Measurements from ENCODE around the gene KPNB1.

The KPNB1 gene

DNA sequence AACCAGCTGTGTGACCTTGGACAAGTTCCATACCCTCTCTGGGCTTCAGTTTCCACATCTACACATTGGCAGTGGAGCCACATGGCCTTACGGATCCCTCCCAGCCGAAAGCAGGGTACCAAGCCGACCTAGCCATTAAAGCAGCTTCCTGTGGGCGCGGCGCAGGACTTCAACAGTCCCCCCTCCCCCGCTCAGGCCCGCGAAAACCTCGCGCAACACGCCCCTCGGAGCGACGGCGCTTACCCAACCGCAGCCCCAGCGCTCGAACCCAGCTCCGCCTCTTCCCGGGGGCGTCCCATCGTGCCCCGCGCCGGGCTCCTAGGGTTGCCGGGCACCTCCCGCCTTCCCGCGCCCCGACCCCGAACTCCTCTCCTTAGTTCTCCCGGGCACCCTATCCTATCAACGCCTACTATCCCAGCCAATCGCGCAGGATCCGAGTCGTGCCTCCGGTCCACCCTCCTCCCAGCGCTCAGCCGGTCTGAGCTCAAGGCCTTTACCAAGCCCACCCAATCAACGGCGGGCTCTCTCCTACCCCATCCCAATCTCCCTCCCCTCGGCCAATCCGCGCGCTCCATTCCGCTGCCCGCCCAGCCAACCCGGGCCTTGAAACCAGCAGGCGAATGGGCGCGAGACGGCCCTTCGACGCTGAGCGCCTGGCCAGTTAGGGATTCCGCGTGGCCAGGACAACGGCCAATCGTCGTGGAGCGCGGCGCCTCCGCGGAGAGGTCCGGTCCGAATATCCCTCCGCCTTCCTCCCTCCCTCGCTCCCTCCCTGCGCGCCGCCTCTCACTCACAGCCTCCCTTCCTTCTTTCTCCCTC lies at the start of gene KPNB1:
TSS of gene KPNB1 (plus strand) at position 767 of the 819 bp plus-strand sequence. CDS start 326 bp downstream, outside the sequence.
- DNase-seq = peak; percentile 99

DNA sequence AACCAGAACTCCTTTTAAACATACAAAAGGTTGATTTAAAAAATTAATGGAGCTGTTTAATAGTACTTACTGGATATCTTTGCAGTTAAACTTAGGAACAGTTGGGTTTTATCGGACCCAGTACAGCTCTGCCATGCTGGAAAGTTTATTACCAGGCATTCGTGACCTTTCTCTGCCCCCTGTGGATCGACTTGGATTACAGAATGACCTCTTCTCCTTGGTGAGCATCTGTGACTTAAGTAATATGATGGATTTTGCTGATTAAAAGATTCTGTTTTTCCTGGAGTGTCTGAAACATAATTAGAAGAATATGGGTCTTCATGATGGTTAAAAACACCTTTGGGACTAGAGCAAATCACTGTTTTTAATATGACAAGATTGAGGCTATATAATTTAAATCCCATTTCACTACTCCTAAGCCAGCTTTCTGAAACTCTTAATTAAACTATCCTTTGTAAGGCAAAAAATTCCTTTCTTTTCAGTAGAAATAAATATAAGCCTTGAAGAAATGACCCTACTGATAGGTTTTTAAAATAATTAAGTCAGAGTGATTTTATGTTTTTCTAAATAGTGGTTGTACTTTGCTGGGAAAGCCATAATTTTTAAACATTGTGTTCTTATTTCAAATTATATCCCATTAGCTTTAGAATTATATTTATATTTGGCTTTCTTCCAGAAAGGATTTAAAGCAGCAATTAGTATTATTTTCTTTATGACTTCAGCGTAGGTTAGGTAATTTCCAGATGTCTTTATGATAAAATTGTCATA lies 45.7 kb upstream of the KPNB1 start:
- no peak for DNase-seq

DNA sequence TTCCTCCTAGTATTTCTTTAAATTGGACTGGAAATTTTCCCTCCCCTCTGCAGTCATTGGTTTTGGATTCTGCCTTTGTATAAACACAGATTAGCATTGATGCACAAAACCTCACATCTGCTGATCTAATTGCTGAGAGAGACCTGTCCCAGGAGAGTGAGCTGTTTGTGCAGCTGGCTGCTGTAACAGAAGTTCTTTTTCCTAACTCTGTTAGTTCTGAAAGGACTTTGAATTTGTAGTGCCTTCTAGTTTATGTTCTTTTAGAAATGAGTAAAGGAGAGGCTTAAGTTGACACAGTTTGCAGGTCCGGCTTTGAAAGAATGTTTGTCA lies 45.2 kb upstream of the KPNB1 start:
- DNase-seq = no peak

DNA sequence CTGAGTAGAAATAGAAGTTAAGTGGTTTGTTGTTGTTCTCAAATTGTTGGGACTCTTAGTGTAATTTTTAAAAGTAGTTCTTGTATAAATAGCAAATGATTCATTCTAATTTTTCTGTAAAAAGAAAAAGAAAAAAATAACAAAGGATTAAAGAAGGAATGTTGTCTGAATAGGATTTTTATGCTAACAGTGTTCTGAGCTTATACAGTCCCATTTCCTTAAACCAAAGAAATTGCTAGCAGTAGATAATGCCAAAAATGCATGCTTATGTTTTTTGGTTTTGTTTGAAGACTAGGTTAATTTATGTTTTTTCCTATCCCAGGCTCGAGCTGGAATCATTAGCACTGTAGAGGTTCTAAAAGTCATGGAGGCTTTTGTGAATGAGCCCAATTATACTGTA lies 44.7 kb upstream of the KPNB1 start:
- no peak for DNase-seq

DNA sequence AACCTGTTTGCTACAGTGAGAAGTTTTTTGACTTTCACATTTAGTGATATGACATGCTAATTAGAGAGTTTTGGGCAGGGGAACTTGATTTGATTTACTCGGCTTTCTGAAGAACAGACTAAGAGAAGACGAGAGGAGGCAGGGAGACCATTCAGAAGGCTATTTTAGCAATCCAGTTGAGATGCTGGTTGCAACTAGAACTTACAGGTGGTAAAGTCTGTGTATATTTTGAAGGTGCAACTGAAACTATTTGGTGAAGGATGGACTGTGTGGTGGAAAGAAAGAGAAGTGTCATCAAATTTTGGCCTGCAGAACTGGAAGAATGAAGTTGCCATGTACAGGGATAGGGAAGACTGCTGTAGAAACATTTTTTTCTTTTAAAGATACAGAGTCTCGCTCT lies 42.2 kb upstream of the KPNB1 start:
- DNase-seq = no peak

DNA sequence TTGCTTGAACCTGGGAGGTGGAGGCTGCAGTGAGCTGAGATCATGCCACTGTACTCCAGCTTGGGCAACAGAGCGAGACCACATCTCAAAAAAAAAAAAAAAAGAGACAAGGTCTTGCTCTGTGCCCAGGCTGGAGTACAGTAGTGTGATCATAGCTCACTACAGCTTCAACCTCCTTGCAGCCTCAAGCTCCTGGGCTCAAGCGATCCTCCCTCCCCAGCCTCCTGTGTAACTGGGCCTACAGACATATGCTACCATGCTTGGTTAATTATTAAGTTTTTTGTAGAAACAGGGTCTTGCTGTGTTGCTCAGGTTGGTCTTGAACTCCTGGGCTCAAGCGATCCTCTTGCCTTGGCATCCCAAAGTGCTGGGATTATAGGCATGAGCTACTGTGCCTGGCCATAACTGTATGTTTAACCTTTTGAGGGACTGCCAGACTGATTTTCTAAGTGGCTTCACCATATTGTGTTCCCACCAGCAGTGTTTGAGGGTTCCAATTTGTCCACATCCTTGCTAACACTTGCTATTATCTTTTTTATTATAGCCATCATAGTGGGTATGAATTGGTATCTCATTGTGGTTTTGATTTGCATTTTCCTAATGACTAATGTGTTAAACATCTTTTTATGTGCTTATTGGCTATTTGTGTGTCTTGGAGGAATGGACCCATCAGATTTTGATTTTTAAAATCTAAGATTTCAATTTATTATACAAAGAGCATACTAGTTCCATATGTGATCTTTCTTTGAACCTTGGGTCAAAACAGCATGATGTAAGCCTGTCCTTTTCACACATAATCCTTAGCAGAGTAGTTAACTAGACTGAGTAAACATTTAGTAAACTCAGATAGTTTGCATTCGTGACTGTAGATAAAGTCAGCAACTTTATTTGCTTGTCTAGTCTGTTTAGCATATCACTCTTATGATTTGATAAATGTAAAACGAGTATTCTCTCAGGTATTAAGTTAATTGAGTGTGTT lies 38.1 kb upstream of the KPNB1 start:
- no peak for DNase-seq

DNA sequence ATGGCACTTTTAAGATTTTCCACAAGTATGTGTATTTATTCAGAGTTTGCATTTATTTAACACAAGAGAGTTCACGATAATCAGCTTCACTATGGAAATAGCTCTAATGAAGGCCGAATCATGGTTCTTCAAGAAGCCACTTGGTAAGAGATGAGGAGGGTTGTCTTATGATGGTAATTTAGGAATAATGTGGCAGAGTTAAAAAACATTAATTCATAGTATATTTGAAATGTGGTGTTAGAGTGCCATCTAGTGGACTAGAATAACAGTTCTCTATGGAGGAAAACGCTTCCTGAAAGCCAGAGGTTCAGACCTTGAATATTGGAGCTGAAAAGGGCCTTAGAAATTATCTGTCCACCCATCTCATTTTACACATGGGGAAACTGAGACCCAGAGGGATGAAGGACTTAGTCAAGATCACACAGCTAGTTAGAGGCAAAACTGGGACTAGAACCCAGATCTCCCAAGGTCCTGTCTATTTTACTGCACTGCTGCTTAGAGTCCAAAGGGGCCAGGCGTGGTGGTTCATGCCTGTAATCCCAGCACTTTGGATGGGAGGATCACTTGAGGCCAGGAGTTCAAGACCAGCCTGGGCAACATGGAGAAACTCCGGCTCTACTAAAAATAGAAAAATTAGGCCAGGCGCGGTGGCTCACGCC lies 33.8 kb upstream of the KPNB1 start:
- no peak for DNase-seq

DNA sequence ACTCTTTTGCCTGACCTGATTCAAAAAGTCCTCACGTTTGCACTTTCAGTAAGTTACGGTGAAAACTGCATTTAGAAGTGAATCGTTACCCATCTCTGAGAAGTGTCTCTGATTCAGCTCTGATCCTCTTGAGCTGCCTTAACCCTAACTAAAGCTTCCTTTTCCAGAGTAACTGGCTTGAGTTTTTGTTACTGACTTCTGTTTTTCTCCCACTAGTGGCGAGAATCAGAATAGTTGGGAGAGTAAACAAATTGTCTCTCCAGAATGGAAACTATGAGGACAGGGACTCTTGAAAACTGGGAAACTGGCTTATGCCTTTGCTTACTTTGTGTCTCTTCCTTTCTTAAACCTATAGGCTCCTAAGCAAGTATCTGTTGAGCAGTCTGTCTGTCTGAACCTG lies 31.3 kb upstream of the KPNB1 start:
- no peak for DNase-seq

DNA sequence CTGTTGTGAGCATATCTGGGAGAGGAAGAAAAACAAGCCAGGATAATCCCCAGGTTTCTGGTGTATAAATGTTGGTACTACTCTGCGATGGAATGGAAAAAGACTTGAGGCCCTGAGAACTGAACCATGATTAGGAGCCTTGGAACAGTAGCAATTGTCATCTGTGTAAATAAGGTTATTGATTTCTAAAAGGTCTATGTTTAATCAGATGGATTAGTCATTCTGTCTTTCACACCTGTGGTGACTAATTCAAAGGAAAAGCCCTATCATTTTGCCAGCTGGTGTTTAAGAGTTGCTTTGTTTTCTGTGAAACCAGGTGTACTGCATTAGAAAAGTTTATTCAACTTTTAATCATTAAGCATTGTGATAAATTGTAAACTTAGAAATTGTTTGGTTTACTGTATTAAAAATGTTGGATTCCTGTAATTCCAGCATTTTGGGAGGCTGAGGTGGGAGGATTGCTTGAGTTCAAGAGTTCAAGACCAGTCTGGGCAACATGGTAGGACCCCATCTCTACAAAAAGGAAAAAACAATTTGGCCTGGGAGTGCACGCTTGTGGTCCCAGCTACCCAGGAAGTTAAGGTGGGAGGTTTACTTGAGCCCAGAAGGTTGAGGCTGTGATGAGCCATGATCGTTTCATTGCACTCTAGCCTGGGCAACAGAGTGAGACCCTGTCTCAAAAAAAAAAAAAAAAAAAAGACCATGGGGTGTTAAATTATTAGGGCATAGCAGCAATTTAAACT lies 29.0 kb upstream of the KPNB1 start:
- no peak for DNase-seq

DNA sequence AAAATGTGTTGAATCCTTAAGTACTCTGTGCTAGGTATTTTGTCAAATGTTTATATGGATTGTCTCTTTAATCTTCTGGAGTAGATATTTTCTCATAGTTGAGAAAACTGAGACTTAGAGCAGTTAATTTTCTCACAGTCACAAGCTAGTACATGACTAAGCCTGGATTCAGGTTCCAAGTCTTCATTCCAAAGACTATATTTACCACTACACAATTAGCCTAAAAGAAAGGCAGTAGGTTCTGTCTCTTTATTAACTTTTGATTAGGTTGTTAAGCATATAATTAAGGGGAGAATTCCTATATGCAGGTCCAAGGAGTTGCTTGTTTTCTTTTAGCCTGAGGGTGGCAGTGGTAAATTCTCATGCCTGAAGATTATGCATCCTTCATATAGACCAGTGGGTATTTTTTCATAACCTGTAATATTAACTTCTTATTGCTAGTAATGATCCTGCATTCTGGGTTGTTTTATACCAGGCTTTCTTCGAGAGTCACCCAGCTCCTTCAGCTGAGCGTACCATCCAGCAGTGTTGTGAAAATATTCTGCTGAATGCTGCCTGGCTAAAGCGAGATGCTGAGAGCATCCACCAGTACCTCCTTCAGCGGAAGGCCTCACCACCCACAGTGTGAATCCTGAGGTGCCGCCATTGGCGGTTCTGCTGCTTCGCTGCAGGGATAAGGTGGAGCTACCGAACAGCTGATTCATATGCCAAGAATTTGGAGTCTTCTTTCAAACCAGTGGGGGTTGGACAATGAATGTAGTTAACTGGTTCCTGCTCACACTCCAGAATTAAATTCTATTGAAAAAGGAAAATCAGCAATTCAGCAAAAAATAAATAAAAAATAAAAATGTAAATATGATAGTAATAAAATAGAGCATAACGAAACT lies 28.2 kb upstream of the KPNB1 start:
- DNase-seq = no peak

DNA sequence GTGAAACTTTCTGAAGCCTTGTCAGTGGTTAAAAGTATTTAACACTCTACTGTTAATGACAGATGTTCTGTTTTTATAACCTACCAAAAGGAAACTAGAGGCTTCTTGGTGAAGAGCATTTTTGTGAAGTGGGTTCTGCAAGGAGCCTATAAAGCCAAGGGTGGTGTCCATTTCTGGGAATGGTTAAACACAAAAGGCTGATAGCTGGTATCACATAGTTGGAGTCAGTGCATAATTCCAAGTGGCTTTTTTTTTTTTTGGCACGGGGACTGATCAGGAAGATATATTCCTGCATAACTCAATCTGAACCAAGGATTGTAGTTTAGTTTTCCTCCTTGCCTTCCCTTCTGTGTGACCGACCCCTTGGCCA lies 27.6 kb upstream of the KPNB1 start:
- no peak for DNase-seq

DNA sequence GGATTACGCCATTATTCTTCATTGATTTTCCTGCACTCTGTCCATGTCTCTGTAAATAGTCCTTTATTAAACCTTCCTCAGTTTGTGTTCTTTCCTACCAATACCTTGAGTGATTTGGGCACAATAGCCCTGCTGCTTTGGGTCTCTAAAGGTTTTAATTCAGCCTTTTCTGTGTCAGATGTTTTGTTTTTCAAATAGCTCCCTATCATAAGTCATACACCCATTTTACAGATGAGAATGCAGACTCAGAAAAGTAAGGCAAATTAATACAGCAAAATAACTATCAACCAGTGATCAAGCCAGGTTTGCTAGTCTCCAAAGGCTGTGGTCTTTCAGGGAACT lies 25.0 kb upstream of the KPNB1 start:
- DNase-seq = no peak

DNA sequence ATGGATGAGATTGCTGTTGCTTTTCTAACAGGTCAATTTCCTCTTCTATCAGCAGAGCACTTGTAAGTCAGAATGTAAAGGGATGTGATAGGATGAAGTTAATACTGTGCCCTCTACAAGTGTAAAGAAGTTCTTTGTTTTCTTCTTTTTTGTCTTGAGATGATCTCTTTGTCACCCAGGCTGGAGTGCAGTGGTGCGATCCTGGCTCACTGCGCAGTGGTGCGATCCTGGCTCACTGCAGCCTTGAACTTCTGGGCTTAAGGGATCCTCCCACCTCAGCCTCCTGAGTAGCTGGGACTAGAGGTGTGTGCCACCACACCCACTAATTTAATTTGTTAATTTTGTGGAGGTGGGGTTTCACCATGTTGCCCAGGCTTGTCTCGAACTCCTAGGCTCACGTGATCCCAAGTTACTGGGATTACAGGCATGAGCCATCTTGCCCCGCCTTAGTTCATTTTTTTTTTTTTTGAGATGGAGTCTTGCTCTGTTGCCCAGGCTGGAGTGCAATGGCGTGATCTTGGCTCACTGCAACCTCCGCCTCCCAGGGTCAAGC lies 21.6 kb upstream of the KPNB1 start:
- DNase-seq = no peak

DNA sequence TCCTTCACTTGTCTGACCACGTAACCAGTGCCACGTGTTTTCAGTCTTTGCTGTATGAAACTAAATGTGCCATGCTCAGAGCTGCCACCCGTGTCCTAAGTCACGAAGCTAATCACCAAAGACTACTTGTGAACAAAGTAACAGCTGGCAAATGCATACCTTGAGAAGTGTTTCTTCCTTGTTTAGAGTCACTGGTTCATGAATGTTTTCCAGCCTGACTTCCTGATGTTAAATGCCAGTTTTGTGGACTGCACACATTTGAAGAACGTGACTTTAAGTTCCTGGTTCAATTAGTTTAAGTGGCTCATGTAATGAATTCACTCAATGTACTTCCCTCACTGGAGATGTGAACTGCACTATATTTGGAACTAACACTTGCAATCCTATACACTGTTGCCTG lies 19.9 kb upstream of the KPNB1 start:
- no peak for DNase-seq

DNA sequence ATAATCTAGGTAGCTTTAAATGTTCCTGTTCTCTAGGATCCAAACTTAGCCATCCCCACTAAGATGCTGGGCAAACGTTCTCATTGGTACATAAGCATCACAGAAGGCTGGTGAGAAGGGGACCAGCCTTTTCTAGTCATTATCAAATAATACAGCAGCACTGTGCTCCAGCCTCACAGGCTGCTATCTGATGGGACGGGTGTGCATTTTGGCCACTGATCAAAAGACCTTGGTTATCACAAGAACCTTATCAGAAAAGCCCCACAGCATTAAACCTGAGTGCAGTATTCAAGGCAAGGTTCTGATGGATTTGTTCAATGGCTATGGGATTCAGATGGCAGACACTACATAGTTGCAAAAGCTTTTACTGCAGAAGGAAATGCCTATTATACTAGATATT lies 19.1 kb upstream of the KPNB1 start:
- DNase-seq = no peak

DNA sequence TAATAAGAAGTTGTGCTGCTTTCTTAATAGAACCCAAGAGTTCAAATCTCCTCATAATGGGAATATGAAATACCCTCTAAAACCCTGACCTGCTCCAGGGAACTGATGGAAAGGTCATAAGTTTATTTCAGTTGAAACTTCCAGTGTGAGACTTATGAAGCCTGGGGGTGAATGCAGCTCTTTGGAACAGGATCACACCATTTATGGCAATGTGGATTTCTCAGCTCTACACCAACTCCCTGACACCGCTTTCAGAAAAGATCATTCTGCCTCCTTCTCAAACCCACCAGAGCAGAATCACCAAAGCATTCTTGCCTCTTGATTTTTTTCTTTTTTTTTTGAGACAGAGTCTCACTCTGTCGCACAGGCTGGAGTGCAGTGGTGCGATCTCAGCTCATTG lies 16.7 kb upstream of the KPNB1 start:
- DNase-seq = no peak

DNA sequence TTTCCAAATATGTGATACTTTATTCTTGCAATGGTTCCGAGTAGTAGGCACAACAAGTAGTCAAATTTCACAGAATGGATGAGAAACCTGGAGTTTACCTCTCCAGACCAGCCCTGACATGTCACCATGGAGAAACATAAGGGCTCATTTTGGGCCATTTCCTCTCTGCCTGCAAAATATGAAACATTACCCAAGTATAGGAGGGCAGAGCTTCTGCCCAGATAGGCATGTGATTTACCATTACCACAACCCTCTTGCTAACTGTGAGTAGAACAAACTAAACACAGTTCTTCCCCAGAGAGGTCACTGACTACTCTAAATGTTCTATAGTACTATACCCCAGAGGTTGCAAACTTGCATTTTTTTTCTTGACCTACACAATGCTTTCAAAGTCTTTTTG lies 15.7 kb upstream of the KPNB1 start:
- no peak for DNase-seq

DNA sequence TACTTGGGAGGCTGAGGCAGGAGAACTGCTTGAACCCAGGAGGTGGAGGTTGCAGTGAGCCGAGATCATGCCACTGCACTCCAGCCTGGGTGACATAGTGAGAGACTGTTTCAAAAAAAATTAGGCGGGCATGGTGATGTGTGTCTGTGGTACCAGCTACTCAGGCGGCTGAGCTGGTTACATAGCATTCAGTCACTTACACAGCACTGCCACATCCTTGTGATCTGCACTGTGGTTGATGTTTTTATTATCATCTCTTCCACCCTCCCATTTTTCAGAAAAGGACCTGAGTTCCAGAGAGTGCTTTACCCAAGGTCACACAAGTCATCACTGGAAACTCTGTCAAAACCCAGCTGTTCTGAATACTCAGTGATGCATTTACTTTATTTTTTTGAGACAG lies 14.8 kb upstream of the KPNB1 start:
- no peak for DNase-seq

DNA sequence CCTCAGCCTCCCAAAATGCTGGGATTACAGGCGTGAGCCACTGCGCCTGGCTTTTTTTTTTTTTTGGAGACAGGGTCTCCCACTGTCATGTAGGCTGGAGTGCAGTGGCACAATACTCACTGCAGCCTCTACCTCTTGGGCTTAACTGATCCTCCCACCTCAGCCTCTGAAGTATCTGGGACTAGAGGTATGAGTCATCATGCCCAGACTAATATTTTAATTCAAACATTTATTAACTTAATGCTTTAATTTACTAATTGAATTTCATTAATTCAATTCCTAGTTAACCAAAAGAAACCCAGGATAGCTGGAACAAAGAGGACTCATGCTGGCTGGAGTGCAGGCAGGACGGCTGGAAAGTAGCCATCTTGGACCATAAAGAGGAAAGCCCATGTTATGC lies 14.0 kb upstream of the KPNB1 start:
- no peak for DNase-seq

DNA sequence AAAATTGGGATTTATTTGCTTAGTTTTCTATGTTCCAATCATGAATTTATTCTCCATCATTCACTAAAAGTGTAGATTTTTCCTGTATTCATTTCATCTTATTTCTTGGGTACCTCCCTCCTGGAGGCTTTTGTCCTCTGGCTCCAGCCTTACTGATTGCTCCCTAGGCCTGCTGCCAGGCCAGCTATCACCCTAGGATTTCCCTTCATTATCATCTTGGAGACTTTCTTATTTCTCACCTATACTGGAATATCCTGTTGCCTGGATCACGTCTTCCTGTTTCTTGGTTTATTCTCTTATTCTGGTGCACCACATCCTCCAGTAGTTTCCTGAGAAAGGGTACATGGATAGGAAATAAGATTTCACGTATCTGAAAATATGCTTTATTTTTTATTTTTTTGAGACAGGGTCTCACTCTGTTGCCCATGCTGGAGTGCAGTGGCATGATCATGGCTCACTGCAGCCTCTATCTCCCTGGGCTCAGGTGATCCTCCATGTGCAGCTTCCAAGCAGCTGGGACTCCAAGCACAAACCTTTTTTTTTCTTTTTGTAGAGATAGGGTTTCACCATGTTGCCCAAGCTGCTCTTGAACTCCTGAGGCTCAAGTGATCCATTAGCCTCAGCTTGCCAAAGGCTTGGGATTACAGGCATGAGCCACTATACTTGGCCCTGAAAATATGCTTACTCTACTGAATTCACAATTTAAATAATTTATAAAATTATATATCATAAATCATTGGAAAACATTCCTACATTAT lies 13.3 kb upstream of the KPNB1 start:
- DNase-seq = no peak

All from CD4-positive, alpha-beta T cell treated with Interleukin-15 for 1 hour (primary cell).